ENCODE results near the gene COMMD8. TPM values are rescaled to one million over a fixed set of nuclear protein-coding genes. Genes with fewer than 3 reads are reported as not detected.
A peak's percentile ranks its signal among the peaks of the same experiment; 100 is the strongest.

Gene COMMD8
- total and polyA plus RNA-seq, 10 of the 15 experiments (the other 5 are each of a cell fraction or from before 2014, with no cell fraction given): 27.6 to 156 (median 48.4) TPM

DNA sequence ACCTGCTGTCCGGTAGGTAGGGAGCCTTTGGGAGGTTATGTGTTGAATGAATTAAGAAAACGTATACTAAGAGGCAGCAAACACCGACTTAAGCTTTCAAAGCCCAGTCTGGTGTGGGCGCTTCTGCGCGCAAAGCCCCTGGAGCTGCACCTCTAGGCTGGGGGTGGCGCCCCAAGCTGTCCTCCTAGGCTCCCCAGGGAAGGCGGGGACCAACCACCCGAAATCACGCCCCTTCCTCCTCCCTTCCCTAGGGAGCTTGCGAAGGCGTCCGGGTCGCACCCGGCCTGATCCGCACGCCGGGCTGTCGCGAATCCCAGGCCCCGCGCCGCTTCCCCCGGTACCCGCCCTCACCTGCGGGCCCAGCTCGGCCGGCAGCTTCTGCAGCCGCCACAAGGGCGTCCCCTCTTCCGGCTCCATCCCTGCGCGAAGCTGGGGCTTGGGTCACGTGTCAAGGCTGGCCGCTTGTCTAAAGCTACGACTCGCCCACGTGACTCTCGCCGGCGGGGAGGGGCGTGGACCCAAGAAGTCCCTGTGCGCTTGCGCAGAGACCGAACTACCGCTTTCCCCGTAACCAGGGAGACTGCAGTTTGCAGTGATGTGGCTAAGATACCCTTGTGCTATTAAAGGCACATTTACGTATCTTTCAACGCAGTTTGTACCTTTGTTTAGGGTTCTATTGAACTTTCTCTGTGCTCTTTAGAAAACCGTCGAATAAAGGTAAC is at the start of gene COMMD8 (continued):
- TF ChIP-seq, protein P1, sequence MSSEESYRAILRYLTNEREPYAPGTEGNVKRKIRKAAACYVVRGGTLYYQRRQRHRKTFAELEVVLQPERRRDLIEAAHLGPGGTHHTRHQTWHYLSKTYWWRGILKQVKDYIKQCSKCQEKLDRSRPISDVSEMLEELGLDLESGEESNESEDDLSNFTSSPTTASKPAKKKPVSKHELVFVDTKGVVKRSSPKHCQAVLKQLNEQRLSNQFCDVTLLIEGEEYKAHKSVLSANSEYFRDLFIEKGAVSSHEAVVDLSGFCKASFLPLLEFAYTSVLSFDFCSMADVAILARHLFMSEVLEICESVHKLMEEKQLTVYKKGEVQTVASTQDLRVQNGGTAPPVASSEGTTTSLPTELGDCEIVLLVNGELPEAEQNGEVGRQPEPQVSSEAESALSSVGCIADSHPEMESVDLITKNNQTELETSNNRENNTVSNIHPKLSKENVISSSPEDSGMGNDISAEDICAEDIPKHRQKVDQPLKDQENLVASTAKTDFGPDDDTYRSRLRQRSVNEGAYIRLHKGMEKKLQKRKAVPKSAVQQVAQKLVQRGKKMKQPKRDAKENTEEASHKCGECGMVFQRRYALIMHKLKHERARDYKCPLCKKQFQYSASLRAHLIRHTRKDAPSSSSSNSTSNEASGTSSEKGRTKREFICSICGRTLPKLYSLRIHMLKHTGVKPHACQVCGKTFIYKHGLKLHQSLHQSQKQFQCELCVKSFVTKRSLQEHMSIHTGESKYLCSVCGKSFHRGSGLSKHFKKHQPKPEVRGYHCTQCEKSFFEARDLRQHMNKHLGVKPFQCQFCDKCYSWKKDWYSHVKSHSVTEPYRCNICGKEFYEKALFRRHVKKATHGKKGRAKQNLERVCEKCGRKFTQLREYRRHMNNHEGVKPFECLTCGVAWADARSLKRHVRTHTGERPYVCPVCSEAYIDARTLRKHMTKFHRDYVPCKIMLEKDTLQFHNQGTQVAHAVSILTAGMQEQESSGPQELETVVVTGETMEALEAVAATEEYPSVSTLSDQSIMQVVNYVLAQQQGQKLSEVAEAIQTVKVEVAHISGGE (CRISPR knock-in tag; IDR thresholded peaks at IDR 0.05): no peak; the same call in 1 of the 2 replicates
- TF ChIP-seq FOXK2 (IDR thresholded peaks at IDR 0.05) (no peak), ESRRA (IDR thresholded peaks at IDR 0.05; ENCODE audit: low read length) (no peak), PML (IDR thresholded peaks at IDR 0.05; ENCODE audit: low read length) (peak; percentile 66; the same call in 1 of the 2 replicates), EED (IDR thresholded peaks at IDR 0.05; ENCODE audit: low read depth) (peak; percentile 18; the same call in 1 of the 2 replicates), NFIC (IDR thresholded peaks at IDR 0.05; ENCODE audit: low read depth, low read length) (no peak), CEBPB (IDR thresholded peaks at IDR 0.05; ENCODE audit: borderline replicate concordance in 1 of 2, low read depth in 2 of 2, low read length in 2 of 2) (no peak), NR2F1 (conservative IDR thresholded peaks at IDR 0.05) (peak; percentile 67), SPI1 (IDR thresholded peaks at IDR 0.05; ENCODE audit: borderline replicate concordance, insufficient read depth, low read depth, low read length) (no peak), HDGF (IDR thresholded peaks at IDR 0.05) (no peak; the same call in 1 of the 2 replicates), SUZ12 (IDR thresholded peaks at IDR 0.05; ENCODE audit: unreplicated experiment) (no peak), SUPT20H (IDR thresholded peaks at IDR 0.05; ENCODE audit: borderline replicate concordance, control insufficient read depth, low read depth, low read length) (no peak), PAX8 (IDR thresholded peaks at IDR 0.05) (no peak), SRF (IDR thresholded peaks at IDR 0.05; ENCODE audit: low read depth in 2 of 2, low read length in 2 of 2) (no peak), SP1 (IDR thresholded peaks at IDR 0.05; ENCODE audit: low read depth, low read length) (no peak), TCF12 (IDR thresholded peaks at IDR 0.05; ENCODE audit: low read depth, low read length) (no peak), RAD51 (IDR thresholded peaks at IDR 0.05) (peak; percentile 100)
- TF ChIP-seq, protein P2, sequence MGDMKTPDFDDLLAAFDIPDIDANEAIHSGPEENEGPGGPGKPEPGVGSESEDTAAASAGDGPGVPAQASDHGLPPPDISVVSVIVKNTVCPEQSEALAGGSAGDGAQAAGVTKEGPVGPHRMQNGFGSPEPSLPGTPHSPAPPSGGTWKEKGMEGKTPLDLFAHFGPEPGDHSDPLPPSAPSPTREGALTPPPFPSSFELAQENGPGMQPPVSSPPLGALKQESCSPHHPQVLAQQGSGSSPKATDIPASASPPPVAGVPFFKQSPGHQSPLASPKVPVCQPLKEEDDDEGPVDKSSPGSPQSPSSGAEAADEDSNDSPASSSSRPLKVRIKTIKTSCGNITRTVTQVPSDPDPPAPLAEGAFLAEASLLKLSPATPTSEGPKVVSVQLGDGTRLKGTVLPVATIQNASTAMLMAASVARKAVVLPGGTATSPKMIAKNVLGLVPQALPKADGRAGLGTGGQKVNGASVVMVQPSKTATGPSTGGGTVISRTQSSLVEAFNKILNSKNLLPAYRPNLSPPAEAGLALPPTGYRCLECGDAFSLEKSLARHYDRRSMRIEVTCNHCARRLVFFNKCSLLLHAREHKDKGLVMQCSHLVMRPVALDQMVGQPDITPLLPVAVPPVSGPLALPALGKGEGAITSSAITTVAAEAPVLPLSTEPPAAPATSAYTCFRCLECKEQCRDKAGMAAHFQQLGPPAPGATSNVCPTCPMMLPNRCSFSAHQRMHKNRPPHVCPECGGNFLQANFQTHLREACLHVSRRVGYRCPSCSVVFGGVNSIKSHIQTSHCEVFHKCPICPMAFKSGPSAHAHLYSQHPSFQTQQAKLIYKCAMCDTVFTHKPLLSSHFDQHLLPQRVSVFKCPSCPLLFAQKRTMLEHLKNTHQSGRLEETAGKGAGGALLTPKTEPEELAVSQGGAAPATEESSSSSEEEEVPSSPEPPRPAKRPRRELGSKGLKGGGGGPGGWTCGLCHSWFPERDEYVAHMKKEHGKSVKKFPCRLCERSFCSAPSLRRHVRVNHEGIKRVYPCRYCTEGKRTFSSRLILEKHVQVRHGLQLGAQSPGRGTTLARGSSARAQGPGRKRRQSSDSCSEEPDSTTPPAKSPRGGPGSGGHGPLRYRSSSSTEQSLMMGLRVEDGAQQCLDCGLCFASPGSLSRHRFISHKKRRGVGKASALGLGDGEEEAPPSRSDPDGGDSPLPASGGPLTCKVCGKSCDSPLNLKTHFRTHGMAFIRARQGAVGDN (IDR thresholded peaks at IDR 0.05): peak; percentile 71; the same call in 1 of the 2 replicates
- TF ChIP-seq, protein P3, sequence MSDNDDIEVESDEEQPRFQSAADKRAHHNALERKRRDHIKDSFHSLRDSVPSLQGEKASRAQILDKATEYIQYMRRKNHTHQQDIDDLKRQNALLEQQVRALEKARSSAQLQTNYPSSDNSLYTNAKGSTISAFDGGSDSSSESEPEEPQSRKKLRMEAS (IDR thresholded peaks at IDR 0.05; ENCODE audit: low read depth, low read length): peak; percentile 100
- TF ChIP-seq, protein P4, sequence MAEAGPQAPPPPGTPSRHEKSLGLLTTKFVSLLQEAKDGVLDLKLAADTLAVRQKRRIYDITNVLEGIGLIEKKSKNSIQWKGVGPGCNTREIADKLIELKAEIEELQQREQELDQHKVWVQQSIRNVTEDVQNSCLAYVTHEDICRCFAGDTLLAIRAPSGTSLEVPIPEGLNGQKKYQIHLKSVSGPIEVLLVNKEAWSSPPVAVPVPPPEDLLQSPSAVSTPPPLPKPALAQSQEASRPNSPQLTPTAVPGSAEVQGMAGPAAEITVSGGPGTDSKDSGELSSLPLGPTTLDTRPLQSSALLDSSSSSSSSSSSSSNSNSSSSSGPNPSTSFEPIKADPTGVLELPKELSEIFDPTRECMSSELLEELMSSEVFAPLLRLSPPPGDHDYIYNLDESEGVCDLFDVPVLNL (IDR thresholded peaks at IDR 0.05; ENCODE audit: low read depth, low read length): no peak
- TF ChIP-seq, protein P5, sequence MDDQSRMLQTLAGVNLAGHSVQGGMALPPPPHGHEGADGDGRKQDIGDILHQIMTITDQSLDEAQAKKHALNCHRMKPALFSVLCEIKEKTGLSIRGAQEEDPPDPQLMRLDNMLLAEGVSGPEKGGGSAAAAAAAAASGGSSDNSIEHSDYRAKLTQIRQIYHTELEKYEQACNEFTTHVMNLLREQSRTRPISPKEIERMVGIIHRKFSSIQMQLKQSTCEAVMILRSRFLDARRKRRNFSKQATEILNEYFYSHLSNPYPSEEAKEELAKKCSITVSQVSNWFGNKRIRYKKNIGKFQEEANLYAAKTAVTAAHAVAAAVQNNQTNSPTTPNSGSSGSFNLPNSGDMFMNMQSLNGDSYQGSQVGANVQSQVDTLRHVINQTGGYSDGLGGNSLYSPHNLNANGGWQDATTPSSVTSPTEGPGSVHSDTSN (IDR thresholded peaks at IDR 0.05; ENCODE audit: insufficient replicate concordance, low read depth, low read length): peak; percentile 5
